CD4-positive, alpha-beta T cell treated with Interleukin-15 for 4 hours (primary cell): ENCODE measurements around the gene PHF21A.

ENCODE experiments used
- DNase-seq: peaks from one replicate; pipeline ENCODE4 v3.0.0-alpha.2; 2020; ENCODE audit warnings: low spot score

Gene PHF21A

DNA sequence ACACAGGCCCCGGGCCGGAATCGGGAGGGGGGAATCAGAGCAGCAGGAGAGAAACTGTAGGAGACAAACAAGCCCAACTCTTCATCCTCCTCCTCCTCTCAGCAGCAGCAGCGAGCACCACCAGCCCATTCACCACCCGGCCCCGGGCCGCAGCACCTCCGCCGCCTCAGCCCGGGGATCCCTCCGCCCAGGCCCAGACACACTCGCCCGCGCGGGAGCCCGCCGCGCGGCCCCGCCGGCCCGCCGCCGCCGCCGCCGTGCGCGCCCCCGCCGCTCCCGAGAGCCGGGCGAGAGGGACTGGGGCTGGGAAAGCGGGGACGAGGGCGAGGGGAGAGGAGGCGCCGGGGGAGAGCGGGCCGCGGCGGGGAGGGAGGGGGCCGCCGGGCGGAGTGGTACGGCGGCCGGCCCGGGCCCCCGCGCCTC is at the start of gene PHF21A:
Gene PHF21A, minus strand, starts transcription at position 154 of the 423 bp plus-strand sequence. CDS start 37,235 bp downstream, outside the sequence.
- DNase-seq: peak; percentile 92

DNA sequence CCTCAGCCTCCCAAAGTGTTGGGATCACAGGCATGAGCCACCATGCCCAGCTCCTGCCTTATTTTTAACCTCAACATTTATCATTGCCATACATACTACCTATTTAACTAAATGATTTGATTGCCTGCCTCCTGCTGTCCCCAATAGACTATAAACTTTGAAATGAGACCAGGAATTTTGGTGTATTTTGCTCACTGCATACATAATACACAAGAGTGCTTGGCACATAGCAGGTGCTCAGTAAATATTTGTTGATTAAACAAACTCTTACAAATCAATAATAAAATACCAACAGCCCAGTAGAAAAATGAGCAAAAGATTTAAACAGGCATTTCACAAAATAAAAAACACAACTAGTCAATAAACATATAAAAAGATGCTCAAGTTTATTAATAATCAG is 49.5 kb upstream of the PHF21A start:
- no peak for DNase-seq

DNA sequence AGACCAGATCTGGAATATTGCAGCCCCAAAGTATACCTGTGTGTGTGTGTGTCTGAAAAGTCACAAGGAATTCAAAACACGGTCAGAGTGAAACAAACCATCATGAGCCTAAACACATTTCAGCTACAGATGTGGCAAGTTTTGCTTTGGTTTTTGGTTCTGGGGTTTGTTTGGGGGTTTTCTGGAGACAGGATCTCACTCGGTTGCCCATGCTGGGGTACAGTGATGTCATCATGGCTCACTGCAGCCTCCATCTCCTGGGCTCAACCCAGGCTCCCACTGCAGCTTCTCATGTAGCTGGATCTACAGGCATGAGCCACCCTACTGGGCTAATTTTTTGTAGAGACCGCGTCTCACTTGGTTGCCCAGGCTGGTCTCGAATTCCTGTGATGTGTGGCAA is 41.4 kb upstream of the PHF21A start:
- no peak for DNase-seq

- DNase-seq: no peak
Measured at GRCh38 chr11:46161201-46161600, 39.9 kb upstream of the PHF21A start.

DNA sequence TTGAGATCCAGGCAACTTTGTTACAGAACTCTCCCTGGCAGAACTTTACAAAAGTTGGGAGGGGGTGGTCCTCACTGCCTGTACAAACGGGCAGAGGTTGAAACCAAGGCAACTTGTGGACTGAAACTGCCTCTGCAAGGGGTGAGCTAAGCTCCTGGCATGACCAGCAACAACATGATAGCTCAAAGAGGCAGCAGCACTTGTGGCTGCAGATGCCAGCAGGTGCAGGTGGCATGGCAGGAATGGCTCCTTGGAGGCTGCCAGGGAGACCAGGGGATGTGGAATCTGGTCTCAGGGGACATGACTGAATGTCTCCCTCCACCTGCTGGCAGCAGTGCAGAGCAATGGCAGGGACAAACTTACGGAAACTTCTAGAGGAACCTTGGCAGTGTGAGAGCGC is 38.8 kb upstream of the PHF21A start:
- no peak for DNase-seq

DNA sequence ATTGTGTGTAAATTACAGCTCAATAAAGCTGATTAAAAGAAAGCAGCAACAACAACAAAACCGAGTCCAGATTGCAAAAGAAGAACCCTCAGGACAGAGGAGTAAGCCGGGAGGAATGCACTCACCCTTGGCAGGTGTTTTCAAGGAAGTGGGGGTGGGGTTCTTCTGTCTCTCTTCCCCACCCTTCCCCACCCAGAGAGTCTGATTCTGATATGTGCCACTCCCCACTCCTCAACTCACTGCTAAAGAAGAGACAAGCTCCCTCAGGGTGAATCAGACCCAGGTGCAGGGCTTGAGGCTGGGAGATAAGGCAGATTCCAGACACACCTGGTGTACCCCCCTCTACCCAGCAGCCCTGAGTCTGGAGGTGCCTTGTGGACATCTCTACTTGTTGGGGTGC is 38.4 kb upstream of the PHF21A start:
- no peak for DNase-seq

GRCh38 chr11:46149826-46150225 is 28.6 kb upstream of the PHF21A start:
- no peak for DNase-seq

DNA sequence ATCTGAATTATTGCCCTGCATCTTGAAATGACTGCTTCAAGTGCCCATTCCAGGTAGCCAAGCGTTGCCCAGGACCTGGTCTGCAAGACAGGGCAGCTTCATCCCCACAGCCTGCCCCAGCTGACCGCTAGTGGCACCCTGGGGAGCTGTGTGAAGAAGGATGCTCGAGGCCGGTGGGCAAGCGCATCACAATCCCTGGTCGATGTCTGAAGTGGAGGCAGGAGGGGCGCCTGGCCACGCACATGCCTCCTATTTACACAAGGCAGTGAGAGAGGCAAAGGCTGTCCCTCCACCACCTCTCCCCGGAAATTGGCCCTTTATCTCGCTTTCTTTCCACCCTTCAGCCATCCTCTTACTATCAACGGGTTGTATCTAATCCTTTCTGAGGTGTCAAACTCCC is 28.1 kb upstream of the PHF21A start:
- DNase-seq: no peak

GRCh38 chr11:46144741-46145140 is 23.5 kb upstream of the PHF21A start:
- no peak for DNase-seq

- DNase-seq: no peak
Measured at GRCh38 chr11:46143049-46143806, 22.0 kb upstream of the PHF21A start.

GRCh38 chr11:46142561-46142960 is 21.3 kb upstream of the PHF21A start:
- DNase-seq: no peak

GRCh38 chr11:46141597-46141996 is 20.3 kb upstream of the PHF21A start:
- no peak for DNase-seq

DNA sequence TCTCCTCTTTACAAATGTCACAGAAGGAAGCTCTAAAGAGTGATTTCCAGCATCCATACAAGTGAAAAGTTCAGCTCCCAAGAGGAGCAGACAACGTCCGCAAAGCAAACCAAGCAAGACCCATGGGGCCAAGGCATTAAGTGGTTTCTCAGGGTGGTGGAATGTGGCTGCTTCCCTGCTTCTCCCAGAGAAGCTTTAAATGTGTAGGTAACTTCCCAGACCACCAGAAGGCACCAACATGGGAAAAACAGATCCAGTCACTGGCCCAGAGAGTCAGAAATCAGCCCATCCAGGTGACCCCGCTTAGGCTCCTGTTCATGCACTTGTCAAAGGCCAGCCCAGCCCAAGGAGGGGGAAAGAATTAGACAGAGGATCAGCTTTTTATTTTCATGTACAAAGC is 13.3 kb upstream of the PHF21A start:
- no peak for DNase-seq

GRCh38 chr11:46134061-46134460 is 12.8 kb upstream of the PHF21A start:
- DNase-seq: no peak

DNA sequence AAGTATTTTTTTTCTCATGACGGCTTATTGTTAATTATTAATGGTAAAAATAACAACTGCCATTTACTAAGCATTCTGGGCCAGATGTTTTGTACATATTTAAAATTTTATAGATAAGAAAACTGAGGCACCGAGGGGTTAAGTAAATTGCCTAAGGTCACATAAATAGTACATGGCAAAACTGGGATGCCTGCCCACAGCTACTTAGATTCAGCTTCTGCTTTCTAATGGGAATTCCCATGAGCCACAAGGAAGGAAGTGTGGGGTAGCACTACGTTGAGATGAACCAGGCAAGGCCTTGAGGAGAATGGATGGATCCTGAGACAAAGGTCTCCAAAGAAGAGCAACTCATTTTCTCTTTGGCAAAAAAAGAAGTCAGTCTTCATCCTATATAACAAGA is 11.9 kb upstream of the PHF21A start:
- no peak for DNase-seq

DNA sequence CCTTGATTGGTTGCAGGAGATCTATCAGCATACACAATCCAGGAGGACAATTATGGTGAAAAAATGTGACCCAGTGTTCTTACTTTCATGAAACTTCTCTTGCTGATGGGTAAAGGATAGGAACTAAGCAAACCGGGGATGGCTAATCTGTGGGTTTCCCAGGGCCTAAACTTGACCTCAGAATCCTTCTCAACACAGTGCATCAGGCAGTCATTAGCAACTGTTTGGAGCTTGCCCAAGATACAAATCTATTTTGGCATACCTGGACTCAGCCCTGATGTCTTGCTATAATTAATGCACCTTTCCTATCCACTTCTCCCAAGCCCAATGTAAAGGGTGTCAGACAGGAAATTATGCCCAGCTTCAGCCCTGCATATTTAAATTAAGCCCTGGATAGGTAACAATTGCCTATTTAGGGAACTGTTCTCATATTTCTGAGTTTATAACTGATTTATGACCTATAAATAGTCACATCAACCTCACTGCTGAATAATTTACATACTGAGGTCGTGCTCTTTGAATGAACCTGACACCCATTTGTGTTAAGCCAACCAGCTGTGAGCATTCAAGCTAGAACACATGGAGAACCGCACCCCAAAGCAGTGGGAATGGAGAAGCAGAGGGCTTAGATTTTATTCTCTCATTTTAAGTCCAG is 9.2 kb upstream of the PHF21A start:
- DNase-seq: no peak

- no peak for DNase-seq
Measured at GRCh38 chr11:46129133-46129532, 7.9 kb upstream of the PHF21A start.

DNA sequence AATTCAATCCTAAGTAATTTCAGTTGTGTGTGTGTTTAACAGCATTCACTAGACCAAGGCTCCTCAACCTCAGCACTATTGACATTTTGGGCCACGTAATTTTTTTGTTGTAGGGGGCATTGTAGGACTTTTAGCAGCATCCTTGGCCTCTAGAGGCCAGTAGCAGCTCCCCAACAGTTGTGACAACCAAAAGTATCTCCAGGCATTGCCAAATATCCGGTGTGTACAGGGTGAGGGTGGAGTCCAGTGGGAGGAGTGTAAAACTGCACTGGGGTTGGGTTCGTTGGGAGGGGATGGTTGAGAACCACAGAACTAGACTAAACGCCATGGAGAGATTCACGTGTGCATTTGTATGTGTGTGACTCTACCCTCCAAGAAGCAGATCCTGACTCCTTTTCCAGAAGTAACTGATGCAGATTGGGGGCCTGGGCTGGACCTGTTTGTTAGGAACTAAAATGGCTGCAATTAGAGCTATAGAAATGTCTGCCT is 5.9 kb upstream of the PHF21A start:
- peak; percentile 75 for DNase-seq

- DNase-seq: no peak
Measured at GRCh38 chr11:46125284-46125683, 4.0 kb upstream of the PHF21A start.

GRCh38 chr11:46122945-46123715 is 1.9 kb upstream of the PHF21A start:
- DNase-seq: no peak

- peak; percentile 81 for DNase-seq
Measured at GRCh38 chr11:46121724-46122477, 647 bp upstream of the PHF21A start.
